Hepatic stellate cell (primary cell): ENCODE measurements around the gene RNF11.

ENCODE experiments used
- DNase-seq: peaks from one replicate; pipeline ENCODE4 v3.0.0; 2011; ENCODE audit warnings: low spot score

RNF11 gene

GRCh38 chr1:51265618-51266017, 29.5 kb downstream of the RNF11 start:
- no peak for DNase-seq

GRCh38 chr1:51266181-51266580, 30.1 kb downstream of the RNF11 start:
- DNase-seq = no peak

- DNase-seq = no peak
Observed at GRCh38 chr1:51266791-51267190, 30.7 kb downstream of the RNF11 start.

GRCh38 chr1:51268634-51269033, 32.6 kb downstream of the RNF11 start:
- DNase-seq = no peak

GRCh38 chr1:51270751-51271150, 34.7 kb downstream of the RNF11 start:
- DNase-seq = no peak

GRCh38 chr1:51272916-51273315, 36.8 kb downstream of the RNF11 start:
- no peak for DNase-seq

GRCh38 chr1:51274676-51275075, 38.6 kb downstream of the RNF11 start:
- DNase-seq = no peak

- no peak for DNase-seq
Observed at GRCh38 chr1:51276286-51276685, 40.2 kb downstream of the RNF11 start.

- DNase-seq = no peak
Observed at GRCh38 chr1:51280321-51280978, 44.4 kb downstream of the RNF11 start.

GRCh38 chr1:51281807-51282206, 45.7 kb downstream of the RNF11 start:
- no peak for DNase-seq

- DNase-seq = no peak
Observed at GRCh38 chr1:51282605-51283004, 46.5 kb downstream of the RNF11 start.

- DNase-seq = no peak
Observed at GRCh38 chr1:51283979-51284378, 47.9 kb downstream of the RNF11 start.

GRCh38 chr1:51284487-51284954, 48.4 kb downstream of the RNF11 start:
- DNase-seq = no peak

- no peak for DNase-seq
Observed at GRCh38 chr1:51285055-51285454, 49.0 kb downstream of the RNF11 start.

GRCh38 chr1:51287966-51288365, 51.9 kb downstream of the RNF11 start:
- DNase-seq = no peak

- DNase-seq = no peak
Observed at GRCh38 chr1:51288578-51288977, 52.5 kb downstream of the RNF11 start.

GRCh38 chr1:51289676-51290488, 53.8 kb downstream of the RNF11 start:
- DNase-seq = no peak

GRCh38 chr1:51290489-51290847, 54.4 kb downstream of the RNF11 start:
- no peak for DNase-seq

GRCh38 chr1:51293898-51294515, 57.9 kb downstream of the RNF11 start:
- DNase-seq = no peak

- no peak for DNase-seq
Observed at GRCh38 chr1:51294566-51295184, 58.6 kb downstream of the RNF11 start.

GRCh38 chr1:51295926-51296325, 59.9 kb downstream of the RNF11 start:
- no peak for DNase-seq
